GM23248 (cell line): ENCODE data around the gene SOX13. TPM values are rescaled to one million over a fixed set of nuclear protein-coding genes. Genes with fewer than 3 reads are reported as not detected.

Source experiments
- DNase-seq: peaks from one replicate; pipeline ENCODE4 v3.0.0-alpha.2; 2015
- H2AFZ ChIP-seq: fragments of 200-600 bp; sonication (generic); 2 replicates; pipeline ENCODE4 v1.6.1; 2016; ENCODE audit warnings: antibody characterized with exemption
- H3F3A ChIP-seq: fragments of 200-600 bp; sonication (generic); 2 replicates; pipeline ENCODE4 v1.6.1; 2016; ENCODE audit warnings: mild to moderate bottlenecking, antibody characterized with exemption, mixed run types; ENCODE audit not compliant: insufficient read depth
- H3K27ac ChIP-seq: fragments of 200-600 bp; sonication (generic); 2 replicates; pipeline ENCODE4 v1.5.1; 2016; ENCODE audit warnings: mild to moderate bottlenecking
- H3K27me3 ChIP-seq: fragments of 200-600 bp; sonication (generic); replicated peaks from 2 replicates; pipeline ENCODE4 v1.6.1; 2016; ENCODE audit warnings: mild to moderate bottlenecking; ENCODE audit not compliant: insufficient read depth
- H3K36me3 ChIP-seq: fragments of 200-600 bp; sonication (generic); 2 replicates; pipeline ENCODE4 v1.6.1; 2016; ENCODE audit warnings: low read depth, mild to moderate bottlenecking
- H3K4me1 ChIP-seq: fragments of 200-600 bp; sonication (generic); 2 replicates; pipeline ENCODE4 v1.6.1; 2016; ENCODE audit warnings: mild to moderate bottlenecking; ENCODE audit not compliant: insufficient read depth
- H3K4me2 ChIP-seq: fragments of 200-600 bp; sonication (generic); one replicate; pipeline ENCODE4 v1.6.1; 2016; ENCODE audit warnings: mild to moderate bottlenecking; ENCODE audit not compliant: unreplicated experiment
- H3K4me3 ChIP-seq: fragments of 200-600 bp; sonication (generic); 2 replicates; pipeline ENCODE4 v1.5.1; 2016; ENCODE audit warnings: mild to moderate bottlenecking
- H3K79me2 ChIP-seq: fragments of 200-600 bp; sonication (generic); 2 replicates; pipeline ENCODE4 v1.6.1; 2016; ENCODE audit warnings: mild to moderate bottlenecking; ENCODE audit not compliant: insufficient read depth
- H3K9ac ChIP-seq: fragments of 200-600 bp; sonication (generic); 2 replicates; pipeline ENCODE4 v1.6.1; 2016; ENCODE audit warnings: mild to moderate bottlenecking
- H3K9me2 ChIP-seq: fragments of 200-600 bp; sonication (generic); 2 replicates; pipeline ENCODE4 v1.6.1; 2016; ENCODE audit warnings: mixed run types, mild to moderate bottlenecking, moderate library complexity; ENCODE audit not compliant: insufficient read depth
- H3K9me3 ChIP-seq: fragments of 200-600 bp; sonication (generic); one replicate; pipeline ENCODE4 v1.6.1; 2017; ENCODE audit warnings: low read depth
- H4K20me1 ChIP-seq: fragments of 200-600 bp; sonication (generic); 2 replicates; pipeline ENCODE4 v1.6.0; 2016; ENCODE audit not compliant: insufficient read depth
- EZH2 ChIP-seq: fragments of 200-600 bp; sonication (generic); IDR thresholded peaks from 2 replicates; pipeline ENCODE4 v1.6.1; 2018; ENCODE audit warnings: antibody characterized with exemption, mild to moderate bottlenecking; ENCODE audit not compliant: insufficient read depth, poor library complexity, severe bottlenecking
- EZH2phosphoT487 ChIP-seq: fragments of 200-600 bp; sonication (generic); IDR thresholded peaks from 2 replicates; pipeline ENCODE4 v1.6.1; 2018; ENCODE audit warnings: antibody characterized with exemption, moderate library complexity, mild to moderate bottlenecking, low read depth; ENCODE audit not compliant: insufficient read depth
- WGBS, 2 experiments: methylation state at CpG; one replicate each; pipeline ENCODE4 v1.1.6; 2015 to 2017; ENCODE audit warnings: low lambda C conversion rate in 2 of 2, low coverage in 1 of 2; ENCODE audit errors: missing lambda C conversion rate in 2 of 2; 5-methylcytosine and 5-hydroxymethylcytosine counted together
- in situ Hi-C: fragments of 300-500 bp; cut with MboI; formaldehyde crosslinking; loops from 2 replicates; pipeline ENCODE4 v1.15.0; 2020
- polyA plus RNA-seq: library from polyadenylated mRNA; unstranded; fragments of >200 nt; fragmentation: Nextera tagmentation; extraction: Ambion mirVana; gene quantifications from 2 replicates; pipeline ENCODE4 v1.2.1, GENCODE V29; 2016
- total RNA-seq: library from RNA; depleted of rRNA; stranded (reverse); fragments of >200 nt; shearing (Covaris generic); gene quantifications from 2 replicates; pipeline ENCODE4 v1.2.3, GENCODE V29; 2014

SOX13 gene
- total and polyA plus RNA-seq, 2 experiments from 2014 or later, result 3.0 to 5.5 TPM

DNA sequence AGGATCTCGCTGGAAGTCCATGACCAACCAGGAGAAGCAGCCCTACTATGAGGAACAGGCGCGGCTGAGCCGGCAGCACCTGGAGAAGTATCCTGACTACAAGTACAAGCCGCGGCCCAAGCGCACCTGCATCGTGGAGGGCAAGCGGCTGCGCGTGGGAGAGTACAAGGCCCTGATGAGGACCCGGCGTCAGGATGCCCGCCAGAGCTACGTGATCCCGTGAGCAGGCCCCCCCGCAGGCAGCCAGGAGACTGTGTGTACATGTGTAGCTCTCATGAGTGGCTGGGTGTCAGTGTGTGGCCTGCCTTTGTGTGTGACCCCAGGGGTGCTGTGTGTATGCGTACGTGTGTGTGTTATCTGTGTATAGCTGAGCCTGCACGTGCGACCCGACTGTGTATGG lies 51.7 kb downstream of the SOX13 start:
- Histone ChIP-seq H2AFZ (no peak overlapping the region), H4K20me1 (no peaks in the 10 kb centered on the region), H3K79me2 (no peaks in the 10 kb centered on the region), H3K4me1 (peaks cover 12% of the 10 kb centered on the region), H3K27ac (no peak overlapping the region), H3K4me2 (no peak overlapping the region), H3K9me3 (no peaks in the 10 kb centered on the region), H3F3A (peaks cover 10% of the 10 kb centered on the region), H3K36me3 (no peaks in the 10 kb centered on the region; the same call in 1 of the 2 replicates), H3K27me3 (no peaks in the 10 kb centered on the region), H3K9ac (no peak overlapping the region), H3K9me2 (no peaks in the 10 kb centered on the region), H3K4me3 (no peak overlapping the region)
- in situ Hi-C loops, result loop anchor here (5.0 kb wide), 1 partner anchor 262 kb away; the partner anchor contains the start of gene SNRPE
- DNase-seq, result no peak
- 94 to 96% methylated on average over 22 of the region's 22 CpGs for WGBS, 2 experiments
- no peak for TF ChIP-seq EZH2

DNA sequence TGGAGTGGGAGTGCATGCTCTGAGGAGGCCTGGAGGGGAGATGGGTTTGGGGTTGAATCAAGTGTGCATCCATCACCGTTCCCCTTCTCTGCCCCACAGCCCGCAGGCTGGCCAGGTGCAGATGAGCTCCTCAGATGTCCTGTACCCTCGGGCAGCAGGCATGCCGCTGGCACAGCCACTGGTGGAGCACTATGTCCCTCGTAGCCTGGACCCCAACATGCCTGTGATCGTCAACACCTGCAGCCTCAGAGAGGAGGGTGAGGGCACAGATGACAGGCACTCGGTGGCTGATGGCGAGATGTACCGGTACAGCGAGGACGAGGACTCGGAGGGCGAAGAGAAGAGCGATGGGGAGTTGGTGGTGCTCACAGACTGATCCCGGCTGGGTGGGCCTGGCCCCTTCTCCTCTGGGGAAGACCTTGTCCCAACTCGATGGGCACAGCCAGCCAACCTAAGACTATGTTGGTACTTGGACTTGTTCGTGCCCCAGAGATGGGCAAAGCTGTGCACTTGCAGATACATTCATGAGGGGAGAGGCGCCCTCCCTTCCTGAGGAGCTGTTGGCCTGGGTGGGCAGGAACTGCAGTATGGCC lies 52.9 kb downstream of the SOX13 start:
- in situ Hi-C loops, result loop anchor here (5.0 kb wide), 1 partner anchor 264 kb away; the partner anchor contains the start of gene SNRPE
- no peak overlapping the region for H2AFZ ChIP-seq
- H3K27me3 ChIP-seq, result no peaks in the 10 kb centered on the region
- DNase-seq, result no peak
- H3K9ac ChIP-seq, result no peak overlapping the region
- no peak overlapping the region for H3K27ac ChIP-seq
- no peaks in the 10 kb centered on the region for H4K20me1 ChIP-seq
- H3F3A ChIP-seq, result peaks cover 18% of the 10 kb centered on the region
- no peaks in the 10 kb centered on the region for H3K9me3 ChIP-seq
- peaks cover 22% of the 10 kb centered on the region for H3K4me1 ChIP-seq
- no peaks in the 10 kb centered on the region for H3K9me2 ChIP-seq
- H3K4me3 ChIP-seq, result no peak overlapping the region
- no peaks in the 10 kb centered on the region; the same call in 1 of the 2 replicates for H3K36me3 ChIP-seq
- 86 to 87% methylated on average over 17 to 18 of the region's 18 CpGs for WGBS, 2 experiments
- H3K79me2 ChIP-seq, result no peaks in the 10 kb centered on the region
- TF ChIP-seq EZH2, result no peak
- TF ChIP-seq EZH2phosphoT487, result no peak
- no peak overlapping the region for H3K4me2 ChIP-seq

DNA sequence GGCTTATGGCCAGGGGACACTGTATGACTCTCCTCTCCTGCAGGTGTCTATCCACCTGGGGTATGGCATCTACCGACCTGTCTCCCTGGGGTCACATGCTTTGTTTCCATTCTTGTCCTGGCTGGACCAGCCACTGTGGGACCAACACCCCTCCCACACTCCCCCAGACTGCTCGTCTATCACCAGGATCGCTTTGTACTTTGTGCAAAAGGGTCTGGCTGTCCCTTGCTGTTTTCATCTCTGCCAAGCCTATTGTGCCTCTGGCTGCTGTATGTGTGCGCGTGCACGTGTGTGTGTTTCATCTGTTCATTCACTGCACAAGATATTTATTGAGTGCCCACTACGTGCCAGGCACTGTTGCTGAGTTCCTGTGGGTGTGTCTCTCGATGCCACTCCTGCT lies 53.5 kb downstream of the SOX13 start:
- 56 to 63% methylated on average over 8 of the region's 8 CpGs for WGBS, 2 experiments

DNA sequence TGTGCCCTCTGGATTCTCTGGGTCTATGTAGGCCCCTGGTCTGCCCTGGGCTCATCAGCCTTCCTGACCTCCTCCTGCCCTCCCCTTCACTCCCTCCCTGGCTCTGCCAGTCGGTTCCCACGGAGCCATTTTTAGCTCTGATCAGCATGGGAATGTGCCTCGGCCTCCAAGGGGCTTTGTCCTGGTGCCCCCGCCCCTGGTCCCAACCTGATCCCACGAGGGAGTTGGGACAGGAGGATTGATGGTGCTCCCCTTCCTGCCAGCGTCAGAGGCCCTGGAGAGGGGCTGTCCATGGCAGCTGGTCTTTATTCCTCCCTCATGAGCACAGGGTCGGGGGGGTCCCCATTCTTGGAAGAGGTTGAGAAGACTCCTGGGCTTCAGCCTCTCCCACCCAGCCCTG lies 54.0 kb downstream of the SOX13 start:
- H4K20me1 ChIP-seq, result no peaks in the 10 kb centered on the region
- DNase-seq, result no peak
- in situ Hi-C loops, result loop anchor here (5.0 kb wide), 1 partner anchor 265 kb away; the partner anchor contains the start of gene SNRPE
- H3K27ac ChIP-seq, result no peak overlapping the region
- H3K27me3 ChIP-seq, result no peaks in the 10 kb centered on the region
- H3F3A ChIP-seq, result peaks cover 29% of the 10 kb centered on the region
- 13 to 23% methylated on average over 6 to 7 of the region's 7 CpGs for WGBS, 2 experiments
- H3K4me2 ChIP-seq, result no peak overlapping the region
- H3K9ac ChIP-seq, result no peak overlapping the region
- no peaks in the 10 kb centered on the region for H3K79me2 ChIP-seq
- H3K9me2 ChIP-seq, result no peaks in the 10 kb centered on the region
- TF ChIP-seq EZH2phosphoT487 (no peak), EZH2 (no peak)
- no peak overlapping the region for H2AFZ ChIP-seq
- H3K9me3 ChIP-seq, result no peaks in the 10 kb centered on the region
- peaks cover 33% of the 10 kb centered on the region for H3K4me1 ChIP-seq
- H3K4me3 ChIP-seq, result no peak overlapping the region
- no peaks in the 10 kb centered on the region; the same call in 1 of the 2 replicates for H3K36me3 ChIP-seq

More for the DNA sequence above, 53.5 kb downstream of the SOX13 start:
- Histone ChIP-seq H3K27ac (no peak overlapping the region), H3K9me2 (no peaks in the 10 kb centered on the region), H3K9ac (no peak overlapping the region), H3K4me1 (peaks cover 28% of the 10 kb centered on the region), H3F3A (peaks cover 23% of the 10 kb centered on the region), H2AFZ (no peak overlapping the region), H3K4me2 (no peak overlapping the region), H3K36me3 (no peaks in the 10 kb centered on the region; the same call in 1 of the 2 replicates), H4K20me1 (no peaks in the 10 kb centered on the region), H3K27me3 (no peaks in the 10 kb centered on the region), H3K4me3 (no peak overlapping the region), H3K79me2 (no peaks in the 10 kb centered on the region), H3K9me3 (no peaks in the 10 kb centered on the region)
- in situ Hi-C loops, result loop anchor here (5.0 kb wide), 1 partner anchor 264 kb away; the partner anchor contains the start of gene SNRPE
- DNase-seq, result no peak
- TF ChIP-seq EZH2 (no peak), EZH2phosphoT487 (no peak)
